Tibial nerve (tissue), 3 donors: Measurements from ENCODE around the gene INTS2.

Source experiments
- CTCF ChIP-seq, 5 experiments: fragments of 200-600 bp in 3 of 5; fragments of 450-650 bp in 2 of 5; sonication (generic) in 3 of 5; IDR thresholded peaks; one replicate each; pipeline ENCODE4 v1.5.1; 2016 to 2019; ENCODE audit warnings: antibody characterized with exemption in 5 of 5, mild to moderate bottlenecking in 3 of 5, moderate library complexity in 2 of 5
- POLR2A ChIP-seq, 2 donors: fragments of 450-650 bp; IDR thresholded peaks; one replicate each; pipeline ENCODE4 v1.6.1; 2017; ENCODE audit warnings: antibody characterized with exemption in 2 of 2, mild to moderate bottlenecking in 2 of 2, moderate library complexity in 2 of 2

GRCh38 chr17:61848247-61848646 is 79.5 kb downstream of the INTS2 start:
- TF ChIP-seq CTCF (IDR thresholded peaks at IDR 0.05), result no peak
- TF ChIP-seq POLR2A (IDR thresholded peaks at IDR 0.05), result no peak
